Liver (tissue), 3 donors: Measurements from ENCODE around the gene DGCR8.

Experiments
- CTCF ChIP-seq: fragments of 150-350 bp; IDR thresholded peaks from 2 replicates; pipeline ENCODE4 v1.5.1; 2017; ENCODE audit warnings: improper control_type of control experiment, low read depth, low read length; ENCODE audit not compliant: missing input control
- FOXA1 ChIP-seq: IDR thresholded peaks from 2 replicates; pipeline ENCODE4 v1.6.1; 2016; ENCODE audit warnings: antibody characterized with exemption
- GABPA ChIP-seq, 2 donors: IDR thresholded peaks in 1 of 2; conservative IDR thresholded peaks in 1 of 2; 2 replicates each; pipeline ENCODE4 v1.6.1; 2016; ENCODE audit warnings: antibody characterized with exemption in 2 of 2, mild to moderate bottlenecking in 1 of 2, moderate library complexity in 1 of 2
- JUND ChIP-seq, 2 donors: IDR thresholded peaks; 2 replicates each; pipeline ENCODE4 v1.6.1; 2016; ENCODE audit warnings: antibody characterized with exemption in 2 of 2
- NR2F2 ChIP-seq: IDR thresholded peaks from 2 replicates; pipeline ENCODE4 v1.6.1; 2016; ENCODE audit warnings: antibody characterized with exemption
- RAD21 ChIP-seq, 2 donors: IDR thresholded peaks; 2 replicates each; pipeline ENCODE4 v1.6.1; 2016; ENCODE audit warnings: antibody characterized with exemption in 2 of 2, mild to moderate bottlenecking in 2 of 2
- RXRA ChIP-seq, 2 donors: IDR thresholded peaks; 2 replicates each; pipeline ENCODE4 v1.6.1; 2017 to 2018; ENCODE audit warnings: antibody characterized with exemption in 2 of 2, mild to moderate bottlenecking in 1 of 2
- TAF1 ChIP-seq: conservative IDR thresholded peaks from 2 replicates; pipeline ENCODE4 v1.6.1; 2016; ENCODE audit warnings: antibody characterized with exemption, mild to moderate bottlenecking
- YY1 ChIP-seq: IDR thresholded peaks from 2 replicates; pipeline ENCODE4 v1.6.1; 2016; ENCODE audit warnings: antibody characterized with exemption, mild to moderate bottlenecking
- TF ChIP-seq, protein P1 (sequence below): IDR thresholded peaks from 2 replicates; pipeline ENCODE4 v1.6.1; 2016; ENCODE audit warnings: antibody characterized with exemption
- TF ChIP-seq, protein P2 (sequence below): IDR thresholded peaks from 2 replicates; pipeline ENCODE4 v1.6.1; 2016; ENCODE audit warnings: antibody characterized with exemption, mild to moderate bottlenecking
- donor health status: healthy.
- donor health status: healthy.

- TF ChIP-seq CTCF (no peak), TAF1 (no peak), RAD21 (IDR thresholded peaks at IDR 0.05) (no peak), JUND (IDR thresholded peaks at IDR 0.05) (no peak), GABPA (IDR thresholded peaks at IDR 0.05 in 1 of 2, conservative IDR thresholded peaks at IDR 0.05 in 1 of 2) (no peak), YY1 (no peak), FOXA1 (no peak), NR2F2 (no peak), RXRA (IDR thresholded peaks at IDR 0.05) (no peak)
- TF ChIP-seq, protein P1, sequence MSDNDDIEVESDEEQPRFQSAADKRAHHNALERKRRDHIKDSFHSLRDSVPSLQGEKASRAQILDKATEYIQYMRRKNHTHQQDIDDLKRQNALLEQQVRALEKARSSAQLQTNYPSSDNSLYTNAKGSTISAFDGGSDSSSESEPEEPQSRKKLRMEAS: no peak
- TF ChIP-seq, protein P2, sequence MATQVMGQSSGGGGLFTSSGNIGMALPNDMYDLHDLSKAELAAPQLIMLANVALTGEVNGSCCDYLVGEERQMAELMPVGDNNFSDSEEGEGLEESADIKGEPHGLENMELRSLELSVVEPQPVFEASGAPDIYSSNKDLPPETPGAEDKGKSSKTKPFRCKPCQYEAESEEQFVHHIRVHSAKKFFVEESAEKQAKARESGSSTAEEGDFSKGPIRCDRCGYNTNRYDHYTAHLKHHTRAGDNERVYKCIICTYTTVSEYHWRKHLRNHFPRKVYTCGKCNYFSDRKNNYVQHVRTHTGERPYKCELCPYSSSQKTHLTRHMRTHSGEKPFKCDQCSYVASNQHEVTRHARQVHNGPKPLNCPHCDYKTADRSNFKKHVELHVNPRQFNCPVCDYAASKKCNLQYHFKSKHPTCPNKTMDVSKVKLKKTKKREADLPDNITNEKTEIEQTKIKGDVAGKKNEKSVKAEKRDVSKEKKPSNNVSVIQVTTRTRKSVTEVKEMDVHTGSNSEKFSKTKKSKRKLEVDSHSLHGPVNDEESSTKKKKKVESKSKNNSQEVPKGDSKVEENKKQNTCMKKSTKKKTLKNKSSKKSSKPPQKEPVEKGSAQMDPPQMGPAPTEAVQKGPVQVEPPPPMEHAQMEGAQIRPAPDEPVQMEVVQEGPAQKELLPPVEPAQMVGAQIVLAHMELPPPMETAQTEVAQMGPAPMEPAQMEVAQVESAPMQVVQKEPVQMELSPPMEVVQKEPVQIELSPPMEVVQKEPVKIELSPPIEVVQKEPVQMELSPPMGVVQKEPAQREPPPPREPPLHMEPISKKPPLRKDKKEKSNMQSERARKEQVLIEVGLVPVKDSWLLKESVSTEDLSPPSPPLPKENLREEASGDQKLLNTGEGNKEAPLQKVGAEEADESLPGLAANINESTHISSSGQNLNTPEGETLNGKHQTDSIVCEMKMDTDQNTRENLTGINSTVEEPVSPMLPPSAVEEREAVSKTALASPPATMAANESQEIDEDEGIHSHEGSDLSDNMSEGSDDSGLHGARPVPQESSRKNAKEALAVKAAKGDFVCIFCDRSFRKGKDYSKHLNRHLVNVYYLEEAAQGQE: no peak
Measured at GRCh38 chr22:20086101-20086599, 6.1 kb downstream of the DGCR8 start.
